DMS153 treated with DMSO at 0.1 percent for 48 hours (cell line): ENCODE measurements around the gene APOL6.
"Not testable (repeated sequence)": the region's sequence is repeated elsewhere in the genome, so short reads cannot be mapped to it uniquely, and the experiment has no call there.

Experiments used
- DNase-seq: peaks from one replicate; lab custom pipeline; 2025; ENCODE audit not compliant: unreplicated experiment; lab: John Stamatoyannopoulos, UW

The APOL6 gene

GRCh38 chr22:35617137-35617755, 31.0 kb upstream of the APOL6 start, which contains the start of gene MB:
TSS of gene MB (minus strand) at chr22:35617329. CDS start at chr22:35617257, 72 bp downstream.
- DNase-seq, result no peak

GRCh38 chr22:35618427-35619223, 29.6 kb upstream of the APOL6 start:
- no peak for DNase-seq

GRCh38 chr22:35619336-35620094, 28.7 kb upstream of the APOL6 start:
- no peak for DNase-seq

GRCh38 chr22:35620624-35621251, 27.5 kb upstream of the APOL6 start:
- peak; percentile 42 for DNase-seq

- no peak for DNase-seq
Observed at GRCh38 chr22:35621451-35621850, 26.8 kb upstream of the APOL6 start.

GRCh38 chr22:35622191-35622913, 25.9 kb upstream of the APOL6 start:
- DNase-seq, result peak; percentile 89

- not testable (repeated sequence) for DNase-seq
Observed at GRCh38 chr22:35623885-35624284, 24.4 kb upstream of the APOL6 start.

GRCh38 chr22:35624547-35624946, 23.7 kb upstream of the APOL6 start:
- DNase-seq, result no peak

GRCh38 chr22:35625763-35626432, 22.3 kb upstream of the APOL6 start:
- no peak for DNase-seq

- DNase-seq, result peak; percentile 62
Observed at GRCh38 chr22:35627267-35628041, 20.8 kb upstream of the APOL6 start.

- DNase-seq, result no peak
Observed at GRCh38 chr22:35628732-35629131, 19.5 kb upstream of the APOL6 start.

GRCh38 chr22:35629406-35630216, 18.6 kb upstream of the APOL6 start:
- DNase-seq, result no peak

GRCh38 chr22:35630387-35630793, 17.9 kb upstream of the APOL6 start:
- no peak for DNase-seq

GRCh38 chr22:35630891-35631290, 17.4 kb upstream of the APOL6 start:
- DNase-seq, result no peak

- DNase-seq, result no peak
Observed at GRCh38 chr22:35631597-35631996, 16.6 kb upstream of the APOL6 start.

GRCh38 chr22:35632935-35633334, 15.3 kb upstream of the APOL6 start:
- DNase-seq, result no peak

GRCh38 chr22:35633520-35633919, 14.7 kb upstream of the APOL6 start:
- DNase-seq, result no peak

- DNase-seq, result no peak
Observed at GRCh38 chr22:35634015-35634414, 14.2 kb upstream of the APOL6 start.
